Prostate gland (tissue), 2 donors: ENCODE results near the gene ARGLU1.

ENCODE experiments used
- POLR2A ChIP-seq: fragments of 450-650 bp; IDR thresholded peaks from one replicate; pipeline ENCODE4 v1.6.1; 2016; ENCODE audit warnings: antibody characterized with exemption, mild to moderate bottlenecking
- POLR2AphosphoS5 ChIP-seq: sonication (generic); formaldehyde crosslinking; IDR thresholded peaks from one replicate; pipeline ENCODE4 v1.6.1; 2017; ENCODE audit warnings: antibody characterized with exemption
- TF ChIP-seq, protein P1 (sequence below), 4 experiments: fragments of 200-600 bp in 2 of 4; fragments of 450-650 bp in 2 of 4; sonication (generic) in 2 of 4; IDR thresholded peaks; 1 replicate in 3 of 4; 2 replicates in 1 of 4; pipeline ENCODE4 v1.5.1; 2016 to 2019; ENCODE audit warnings: antibody characterized with exemption in 4 of 4, mild to moderate bottlenecking in 2 of 4, moderate library complexity in 2 of 4

GRCh38 chr13:106503272-106503671 is 64.7 kb downstream of the ARGLU1 start:
- TF ChIP-seq, protein P1, sequence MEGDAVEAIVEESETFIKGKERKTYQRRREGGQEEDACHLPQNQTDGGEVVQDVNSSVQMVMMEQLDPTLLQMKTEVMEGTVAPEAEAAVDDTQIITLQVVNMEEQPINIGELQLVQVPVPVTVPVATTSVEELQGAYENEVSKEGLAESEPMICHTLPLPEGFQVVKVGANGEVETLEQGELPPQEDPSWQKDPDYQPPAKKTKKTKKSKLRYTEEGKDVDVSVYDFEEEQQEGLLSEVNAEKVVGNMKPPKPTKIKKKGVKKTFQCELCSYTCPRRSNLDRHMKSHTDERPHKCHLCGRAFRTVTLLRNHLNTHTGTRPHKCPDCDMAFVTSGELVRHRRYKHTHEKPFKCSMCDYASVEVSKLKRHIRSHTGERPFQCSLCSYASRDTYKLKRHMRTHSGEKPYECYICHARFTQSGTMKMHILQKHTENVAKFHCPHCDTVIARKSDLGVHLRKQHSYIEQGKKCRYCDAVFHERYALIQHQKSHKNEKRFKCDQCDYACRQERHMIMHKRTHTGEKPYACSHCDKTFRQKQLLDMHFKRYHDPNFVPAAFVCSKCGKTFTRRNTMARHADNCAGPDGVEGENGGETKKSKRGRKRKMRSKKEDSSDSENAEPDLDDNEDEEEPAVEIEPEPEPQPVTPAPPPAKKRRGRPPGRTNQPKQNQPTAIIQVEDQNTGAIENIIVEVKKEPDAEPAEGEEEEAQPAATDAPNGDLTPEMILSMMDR (IDR thresholded peaks at IDR 0.05) = no peak
- no peak for TF ChIP-seq POLR2A
- TF ChIP-seq POLR2AphosphoS5 = no peak
